Measurements from ENCODE around the gene ZBTB24.

DNA sequence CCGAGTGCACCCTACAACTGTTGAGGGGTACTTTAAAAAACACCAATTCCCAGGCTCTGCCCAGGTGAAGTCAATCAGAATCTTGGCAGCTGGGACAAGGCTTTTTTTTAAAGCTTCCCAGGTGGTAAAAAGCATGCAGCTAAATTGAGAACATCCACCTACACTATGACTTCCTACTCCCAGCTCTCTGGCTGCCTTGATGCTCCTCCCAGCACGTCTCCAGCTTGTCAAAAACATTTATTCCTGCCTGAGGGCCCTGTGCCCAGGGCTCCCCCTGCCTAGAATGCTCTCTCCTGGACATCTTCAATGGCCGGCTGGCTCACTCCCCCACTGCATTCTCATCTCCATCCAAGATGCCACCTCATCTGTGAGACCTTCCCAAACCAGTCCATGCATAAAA lies 9.9 kb downstream of the ZBTB24 start:
- TF ChIP-seq, protein P1, sequence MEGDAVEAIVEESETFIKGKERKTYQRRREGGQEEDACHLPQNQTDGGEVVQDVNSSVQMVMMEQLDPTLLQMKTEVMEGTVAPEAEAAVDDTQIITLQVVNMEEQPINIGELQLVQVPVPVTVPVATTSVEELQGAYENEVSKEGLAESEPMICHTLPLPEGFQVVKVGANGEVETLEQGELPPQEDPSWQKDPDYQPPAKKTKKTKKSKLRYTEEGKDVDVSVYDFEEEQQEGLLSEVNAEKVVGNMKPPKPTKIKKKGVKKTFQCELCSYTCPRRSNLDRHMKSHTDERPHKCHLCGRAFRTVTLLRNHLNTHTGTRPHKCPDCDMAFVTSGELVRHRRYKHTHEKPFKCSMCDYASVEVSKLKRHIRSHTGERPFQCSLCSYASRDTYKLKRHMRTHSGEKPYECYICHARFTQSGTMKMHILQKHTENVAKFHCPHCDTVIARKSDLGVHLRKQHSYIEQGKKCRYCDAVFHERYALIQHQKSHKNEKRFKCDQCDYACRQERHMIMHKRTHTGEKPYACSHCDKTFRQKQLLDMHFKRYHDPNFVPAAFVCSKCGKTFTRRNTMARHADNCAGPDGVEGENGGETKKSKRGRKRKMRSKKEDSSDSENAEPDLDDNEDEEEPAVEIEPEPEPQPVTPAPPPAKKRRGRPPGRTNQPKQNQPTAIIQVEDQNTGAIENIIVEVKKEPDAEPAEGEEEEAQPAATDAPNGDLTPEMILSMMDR (IDR thresholded peaks at IDR 0.05 in 8 of 11, conservative IDR thresholded peaks at IDR 0.05 in 3 of 11): no peak
- TF ChIP-seq POLR2A (IDR thresholded peaks at IDR 0.05) (no peak), POLR2AphosphoS5 (IDR thresholded peaks at IDR 0.05) (no peak)

Measured in spleen (tissue), 7 donors.